Hippocampal formation (tissue), 2 donors: ENCODE results near the gene ZBTB21.
"Not testable (repeated sequence)": the region's sequence is repeated elsewhere in the genome, so short reads cannot be mapped to it uniquely, and the experiment has no call there.

ENCODE experiments used
- DNase-seq, 2 donors: peaks; one replicate each; lab custom pipeline; 2025; lab: John Stamatoyannopoulos, UW

ZBTB21 gene

GRCh38 chr21:42019101-42019605, 9.0 kb upstream of the ZBTB21 start:
- DNase-seq: no peak

GRCh38 chr21:42017022-42017421, 6.9 kb upstream of the ZBTB21 start:
- no peak for DNase-seq

DNA sequence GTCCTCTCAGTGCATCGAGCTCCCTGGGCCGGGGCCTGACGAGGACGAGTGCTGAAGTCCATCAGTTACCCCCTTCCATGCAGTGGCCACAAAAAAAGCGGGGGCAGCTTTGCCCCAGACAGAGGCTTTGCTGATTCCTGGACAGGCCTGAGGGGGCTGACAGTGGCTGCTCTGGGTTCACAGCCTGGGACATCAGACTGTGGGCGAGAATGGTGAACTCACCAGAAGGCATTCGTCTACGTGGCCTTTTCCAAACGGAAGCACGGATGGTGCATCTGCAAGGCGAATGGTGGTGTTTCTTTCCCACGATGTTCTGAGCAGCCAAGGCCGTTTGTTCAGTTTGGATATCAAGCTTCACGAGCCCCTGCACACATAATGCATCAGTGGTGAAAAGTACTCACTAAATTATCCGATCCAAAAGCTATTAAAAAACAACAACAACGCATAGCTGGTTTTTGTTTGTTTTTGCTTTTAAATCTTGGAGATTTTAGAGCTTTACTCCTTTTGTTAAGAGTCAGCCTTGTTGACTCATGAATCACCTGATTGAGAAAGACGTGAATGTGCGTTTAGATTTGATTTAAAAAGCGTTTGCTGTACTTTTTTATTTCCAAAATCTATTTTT, 6.3 kb upstream of the ZBTB21 start:
- no peak for DNase-seq

- no peak for DNase-seq
Observed at GRCh38 chr21:42013931-42014330, 3.8 kb upstream of the ZBTB21 start.

GRCh38 chr21:42013376-42013775, 3.2 kb upstream of the ZBTB21 start:
- no peak for DNase-seq

GRCh38 chr21:42012763-42013329, 2.7 kb upstream of the ZBTB21 start:
- DNase-seq: no peak

DNA sequence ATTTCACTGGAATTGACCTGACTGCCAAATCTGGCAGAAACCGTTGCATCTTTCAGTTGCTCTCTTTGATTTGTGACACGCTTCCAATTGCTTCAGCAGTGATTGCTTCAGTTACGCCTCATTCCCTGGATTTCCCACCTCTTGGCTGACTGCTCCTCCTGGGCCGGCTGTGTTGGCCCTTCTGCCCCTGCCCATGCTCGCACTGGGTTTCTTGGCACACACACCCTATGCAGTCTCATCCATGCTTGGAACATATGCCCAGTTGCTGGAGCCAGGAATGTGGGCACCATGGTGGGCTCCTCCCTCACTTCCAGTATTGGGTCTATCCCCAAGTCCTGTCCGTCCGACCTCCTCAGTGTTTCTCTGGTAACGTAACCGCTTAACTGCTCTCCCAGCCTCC, 2.2 kb upstream of the ZBTB21 start:
- no peak for DNase-seq

GRCh38 chr21:42010507-42011495, 641 bp upstream of the ZBTB21 start:
- DNase-seq: peak in 1 of 2 donors; percentile 70

DNA sequence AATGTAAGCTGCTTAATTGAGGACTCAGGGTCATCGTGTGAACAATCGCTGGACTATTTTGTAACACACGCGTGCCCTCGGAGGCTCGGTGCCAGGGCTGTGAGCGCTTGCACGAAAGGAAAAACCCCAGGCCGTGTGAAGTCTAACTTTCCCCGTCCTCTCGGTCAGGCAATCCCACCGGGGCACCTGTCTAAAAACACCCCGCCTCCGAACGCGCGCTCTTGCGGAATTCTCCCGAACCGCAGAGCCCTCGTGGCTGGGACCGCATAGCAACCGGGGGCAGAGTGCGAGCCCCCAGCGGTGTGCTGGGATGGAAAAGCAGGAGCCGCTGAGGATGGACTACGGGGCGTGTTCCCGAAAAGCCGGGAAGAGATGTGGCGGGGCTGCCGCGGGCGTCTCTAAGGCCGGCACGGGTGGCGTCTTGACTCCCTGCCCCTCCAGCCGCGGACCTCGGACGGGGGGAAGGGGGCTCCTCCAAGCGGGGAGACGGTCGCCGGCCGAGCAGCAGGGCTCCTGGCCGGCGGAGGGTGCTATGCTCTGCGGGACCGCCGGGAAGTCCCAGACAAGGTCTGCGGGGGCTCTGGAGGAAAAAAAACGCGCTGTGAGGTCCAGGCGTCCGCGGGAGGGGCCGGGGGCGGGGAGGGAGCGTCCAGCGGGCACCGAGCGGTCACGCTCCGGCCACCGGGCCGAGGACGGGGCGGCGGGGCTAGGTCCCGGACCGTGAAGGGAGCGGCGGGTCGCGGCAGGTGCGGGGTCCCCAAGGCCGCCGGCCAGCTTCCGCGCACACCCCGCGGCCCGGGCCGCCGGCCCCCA, 936 bp downstream of the ZBTB21 start:
- DNase-seq: peak; percentile 21 to 58

DNA sequence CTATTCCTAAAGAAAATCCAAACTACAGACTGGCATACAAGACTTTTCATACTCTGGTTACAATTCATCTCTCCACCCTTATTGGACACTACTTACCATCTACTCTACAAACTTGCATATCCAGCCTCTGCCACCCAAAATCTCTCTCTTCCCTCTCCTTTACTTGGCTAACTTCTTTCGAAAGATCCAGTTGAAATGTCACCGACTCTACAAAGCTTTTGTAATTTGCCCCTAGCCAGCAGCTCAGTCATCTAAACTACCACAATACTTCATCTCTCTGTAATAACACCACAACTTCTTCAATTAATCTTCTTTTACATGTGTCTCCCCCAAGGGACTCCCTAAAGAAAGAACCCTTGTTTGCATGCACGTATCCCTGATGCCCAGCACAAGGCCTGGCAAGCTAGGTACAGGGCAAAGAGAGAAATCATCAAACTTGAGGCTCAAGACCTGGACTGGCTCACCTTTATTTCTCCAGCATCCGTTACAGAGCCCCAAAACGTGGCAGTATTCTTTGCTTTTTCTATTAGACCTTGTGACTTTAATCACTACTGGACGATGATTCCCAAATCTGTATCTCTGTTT, 2.7 kb downstream of the ZBTB21 start:
- DNase-seq: no peak

DNA sequence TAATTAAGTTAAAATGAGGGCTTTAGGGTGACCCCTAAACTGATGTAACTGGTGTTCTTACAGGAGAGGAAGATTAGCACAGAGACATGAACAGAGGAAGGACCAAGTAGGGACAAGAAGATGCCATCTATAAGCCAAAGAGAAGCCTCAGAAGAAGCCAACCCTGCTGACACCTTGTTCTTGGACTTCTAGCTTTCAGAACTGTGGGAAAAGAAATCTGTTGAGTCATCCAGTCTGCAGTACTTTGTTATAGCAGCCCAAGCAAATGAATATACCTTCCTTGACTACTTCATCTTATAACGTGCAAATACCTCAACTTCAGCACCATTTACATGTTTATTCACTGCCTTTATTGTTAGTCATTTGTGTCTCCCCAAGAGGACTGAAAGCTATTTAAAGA, 3.4 kb downstream of the ZBTB21 start:
- no peak for DNase-seq

DNA sequence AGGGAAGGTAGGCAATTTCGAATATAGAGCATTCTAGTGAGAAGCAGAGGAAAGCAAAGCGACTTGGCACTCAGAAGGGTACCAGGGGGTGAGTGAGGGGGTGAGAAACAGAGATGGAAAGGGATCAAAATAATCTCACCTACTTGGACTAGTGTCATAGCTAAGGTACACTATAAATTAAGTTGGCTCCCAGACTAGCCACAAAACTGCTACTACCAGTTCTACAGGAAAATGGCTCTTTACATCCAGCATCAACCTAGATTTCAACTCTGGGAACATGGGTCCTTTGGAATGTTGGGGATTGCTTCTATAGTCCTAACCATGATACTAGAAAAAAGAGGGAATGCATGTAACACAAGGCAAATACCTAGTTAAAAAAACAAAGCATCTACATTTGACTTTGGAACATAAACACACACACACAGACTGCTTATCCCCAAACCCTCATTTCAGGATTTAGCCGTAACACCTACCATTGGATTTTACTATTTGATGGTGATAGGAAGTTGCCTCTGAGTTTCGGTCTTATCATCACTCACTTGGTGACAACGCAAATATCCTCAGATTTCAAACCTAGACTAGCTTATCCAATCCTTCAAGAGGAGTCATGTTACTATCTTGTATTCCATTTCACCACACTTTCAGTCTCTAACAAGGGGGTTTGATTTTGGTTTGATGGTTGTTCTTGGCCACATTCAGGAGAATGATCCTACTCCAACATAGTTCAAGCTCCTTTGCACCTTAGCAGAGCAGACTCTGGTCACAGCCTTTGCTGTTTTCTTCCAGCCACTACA, 5.6 kb downstream of the ZBTB21 start:
- DNase-seq: no peak

- no peak for DNase-seq
Observed at GRCh38 chr21:42003051-42003461, 7.1 kb downstream of the ZBTB21 start.

GRCh38 chr21:42002421-42002958, 7.7 kb downstream of the ZBTB21 start:
- no peak for DNase-seq

DNA sequence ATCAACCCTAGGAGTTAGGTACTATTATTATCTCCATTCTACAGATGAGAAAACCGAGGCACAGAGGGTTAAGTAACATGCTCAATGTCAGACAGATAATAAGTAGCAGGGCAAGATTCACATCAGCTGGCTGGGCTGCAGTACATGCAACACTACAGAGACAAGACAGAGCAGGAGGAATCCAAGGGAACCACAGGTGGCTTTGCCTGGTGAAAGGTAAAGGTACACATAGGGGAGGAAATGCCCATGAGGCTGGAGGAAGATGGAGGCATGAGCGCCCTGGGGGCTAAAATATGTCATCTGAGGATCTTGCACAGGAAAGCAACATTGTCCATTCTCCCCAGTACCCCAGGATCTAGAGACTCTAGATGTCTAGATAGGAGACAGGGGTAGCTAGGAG, 8.4 kb downstream of the ZBTB21 start:
- no peak for DNase-seq

DNA sequence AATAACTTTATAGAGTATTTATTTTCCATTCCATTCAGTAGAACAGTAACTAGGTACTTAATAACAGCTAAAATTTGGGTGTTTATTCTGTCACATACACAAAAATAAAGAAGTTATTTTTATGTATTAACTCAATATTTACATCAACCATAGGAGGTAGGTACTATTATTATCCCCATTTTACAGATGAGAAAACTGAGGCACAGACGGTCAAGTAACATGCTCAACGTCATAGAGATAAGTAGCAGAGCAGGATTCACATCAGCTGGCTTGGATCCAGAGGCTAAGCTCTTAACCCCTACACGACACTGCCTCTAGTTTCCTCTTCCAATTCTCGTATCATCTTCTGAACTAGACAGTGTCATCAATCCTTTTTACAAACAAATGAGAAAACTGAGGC, 9.3 kb downstream of the ZBTB21 start:
- DNase-seq: no peak

DNA sequence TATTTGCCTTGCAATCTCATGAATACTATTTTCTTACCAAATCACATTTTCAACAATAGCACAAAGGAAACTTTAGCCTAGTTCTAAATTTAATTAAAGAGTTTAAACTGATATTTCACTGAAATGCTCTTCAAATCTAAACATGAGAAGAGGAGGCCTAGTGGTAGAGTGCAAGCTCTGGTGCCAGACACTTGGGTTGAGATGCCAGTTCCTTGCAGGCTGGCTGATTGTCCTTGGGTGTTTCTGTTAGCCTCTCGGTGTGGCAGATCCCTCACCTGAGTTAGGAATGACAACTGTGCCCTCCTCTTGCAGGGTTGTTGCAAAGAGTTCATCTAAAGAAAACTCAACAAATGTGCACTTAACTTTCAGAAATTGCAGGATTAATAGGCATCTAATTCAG, 12.5 kb downstream of the ZBTB21 start:
- no peak for DNase-seq

DNA sequence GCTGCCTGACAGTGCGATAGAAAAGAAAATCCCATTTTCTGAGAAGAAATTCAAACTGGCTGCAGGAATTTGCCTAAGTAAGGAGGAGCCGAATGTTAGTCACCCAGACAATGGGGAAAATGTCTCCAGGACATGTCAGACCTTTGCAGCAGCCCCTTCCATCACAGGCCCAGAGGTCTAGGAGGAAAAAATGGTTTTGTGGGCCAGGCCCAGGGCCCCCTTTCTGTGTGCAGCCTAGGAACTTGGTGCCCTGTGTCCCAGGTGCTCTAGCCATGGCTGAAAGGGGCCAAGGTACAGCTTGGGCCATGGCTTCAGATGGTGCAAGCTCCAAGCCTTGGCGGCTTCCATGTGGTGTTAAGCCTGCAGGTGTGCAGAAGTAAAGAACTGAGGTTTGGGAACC, 14.6 kb downstream of the ZBTB21 start:
- DNase-seq: no peak

DNA sequence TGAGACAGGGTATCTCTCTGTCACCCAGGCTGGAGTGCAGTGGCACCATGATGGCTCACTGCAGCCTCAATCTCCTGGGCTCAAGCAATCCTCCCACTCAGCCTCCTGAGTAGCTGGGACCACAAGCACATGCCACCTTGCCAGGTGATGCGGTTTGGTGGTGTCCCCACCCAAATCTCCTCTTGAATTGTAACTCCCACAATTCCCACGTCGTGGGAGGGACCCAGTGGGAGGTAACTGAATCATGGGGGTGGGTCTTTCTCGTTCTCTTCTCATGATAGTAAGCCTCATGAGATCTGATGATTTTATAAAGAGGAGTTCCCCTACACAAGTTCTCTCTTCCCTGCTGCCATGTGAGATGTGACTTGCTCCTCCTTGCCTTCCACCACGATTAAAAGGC, 15.5 kb downstream of the ZBTB21 start:
- not testable (repeated sequence) for DNase-seq

- DNase-seq: no peak
Observed at GRCh38 chr21:41993744-41994143, 16.4 kb downstream of the ZBTB21 start.
